Tibial nerve (tissue), 3 donors: Measurements from ENCODE around the gene SEMA3F.

Source experiments
- POLR2A ChIP-seq, 2 donors: fragments of 450-650 bp; IDR thresholded peaks; one replicate each; pipeline ENCODE4 v1.6.1; 2017; ENCODE audit warnings: antibody characterized with exemption in 2 of 2, mild to moderate bottlenecking in 2 of 2, moderate library complexity in 2 of 2
- TF ChIP-seq, protein P1 (sequence below), 5 experiments: fragments of 200-600 bp in 3 of 5; fragments of 450-650 bp in 2 of 5; sonication (generic) in 3 of 5; IDR thresholded peaks; one replicate each; pipeline ENCODE4 v1.5.1; 2016 to 2019; ENCODE audit warnings: antibody characterized with exemption in 5 of 5, mild to moderate bottlenecking in 3 of 5, moderate library complexity in 2 of 5

- TF ChIP-seq, protein P1, sequence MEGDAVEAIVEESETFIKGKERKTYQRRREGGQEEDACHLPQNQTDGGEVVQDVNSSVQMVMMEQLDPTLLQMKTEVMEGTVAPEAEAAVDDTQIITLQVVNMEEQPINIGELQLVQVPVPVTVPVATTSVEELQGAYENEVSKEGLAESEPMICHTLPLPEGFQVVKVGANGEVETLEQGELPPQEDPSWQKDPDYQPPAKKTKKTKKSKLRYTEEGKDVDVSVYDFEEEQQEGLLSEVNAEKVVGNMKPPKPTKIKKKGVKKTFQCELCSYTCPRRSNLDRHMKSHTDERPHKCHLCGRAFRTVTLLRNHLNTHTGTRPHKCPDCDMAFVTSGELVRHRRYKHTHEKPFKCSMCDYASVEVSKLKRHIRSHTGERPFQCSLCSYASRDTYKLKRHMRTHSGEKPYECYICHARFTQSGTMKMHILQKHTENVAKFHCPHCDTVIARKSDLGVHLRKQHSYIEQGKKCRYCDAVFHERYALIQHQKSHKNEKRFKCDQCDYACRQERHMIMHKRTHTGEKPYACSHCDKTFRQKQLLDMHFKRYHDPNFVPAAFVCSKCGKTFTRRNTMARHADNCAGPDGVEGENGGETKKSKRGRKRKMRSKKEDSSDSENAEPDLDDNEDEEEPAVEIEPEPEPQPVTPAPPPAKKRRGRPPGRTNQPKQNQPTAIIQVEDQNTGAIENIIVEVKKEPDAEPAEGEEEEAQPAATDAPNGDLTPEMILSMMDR (IDR thresholded peaks at IDR 0.05) = no peak
- TF ChIP-seq POLR2A (IDR thresholded peaks at IDR 0.05) = no peak
Observed at GRCh38 chr3:50236484-50237132, 81.5 kb downstream of the SEMA3F start.
